Activated B cell treated with CpG ODN at 0.5 μM for 24 hours (primary cell): Measurements from ENCODE around the gene SLIT3. TPM values are rescaled to one million over a fixed set of nuclear protein-coding genes. Genes with fewer than 3 reads are reported as not detected.

Source experiments
- ATAC-seq: fragments of 200-7000 bp; cut with Tn5 transposase; one replicate; pipeline ENCODE4 v1.10.0; 2021; ENCODE audit warnings: low read depth, mild to moderate bottlenecking, moderate library complexity
- CTCF ChIA-PET: fragments of 350-600 bp; sonication (Branson Sonifier 250); formaldehyde crosslinking; loops from one replicate; lab custom pipeline; 2021; ENCODE audit warnings: antibody characterized with exemption; lab: Charles Lee
- POLR2A ChIA-PET: fragments of 350-600 bp; sonication (Branson Sonifier 250); formaldehyde crosslinking; loops from one replicate; lab custom pipeline; 2021; ENCODE audit warnings: antibody characterized with exemption; lab: Charles Lee
- DNase-seq: peaks from one replicate; pipeline ENCODE4 v3.0.0; 2022
- H3K27ac Mint-ChIP-seq: one replicate; pipeline ENCODE4 v1.8.0; 2020; ENCODE audit warnings: mixed read lengths
- H3K27me3 Mint-ChIP-seq: one replicate; pipeline ENCODE4 v1.8.0; 2021; ENCODE audit warnings: mixed read lengths
- H3K36me3 Mint-ChIP-seq: one replicate; pipeline ENCODE4 v1.8.0; 2021; ENCODE audit warnings: low read depth, mixed read lengths
- H3K4me1 Mint-ChIP-seq: one replicate; pipeline ENCODE4 v1.8.0; 2021; ENCODE audit warnings: mixed read lengths
- H3K4me3 Mint-ChIP-seq: one replicate; pipeline ENCODE4 v1.8.0; 2020; ENCODE audit warnings: mild to moderate bottlenecking, mixed read lengths
- H3K9me3 Mint-ChIP-seq: one replicate; pipeline ENCODE4 v1.8.0; 2020; ENCODE audit warnings: mixed read lengths
- CTCF ChIP-seq: fragments of 200-600 bp; IDR thresholded peaks from one replicate; pipeline ENCODE4 v1.8.0; 2022; ENCODE audit warnings: antibody characterized with exemption, mild to moderate bottlenecking
- intact Hi-C: fragments of 100-400 bp; cut with micrococcal nuclease; formaldehyde crosslinking; loops from one replicate; pipeline ENCODE4 v1.15.1; 2024
- total RNA-seq: library from RNA; stranded (reverse); gene quantifications from 2 replicates; pipeline ENCODE4 v1.2.3, GENCODE V29; 2022

The SLIT3 gene
- total RNA-seq, 1 donor from 2014 or later = not detected

GRCh38 chr5:168990679-168991078, 310.3 kb downstream of the SLIT3 start:
- Mint-ChIP-seq H3K27ac (no peak overlapping the region), H3K4me3 (no peak overlapping the region), H3K27me3 (peaks cover 14% of the 10 kb centered on the region), H3K4me1 (no peaks in the 10 kb centered on the region), H3K36me3 (no peaks in the 10 kb centered on the region), H3K9me3 (no peaks in the 10 kb centered on the region)
- ChIA-PET CTCF (interaction anchor here (1.1 kb wide), 1 partner anchor 14 kb away, joined by 4 read pairs; no protein-coding TSS in a partner anchor), POLR2A (no interaction called here)
- TF ChIP-seq CTCF = no peak
- DNase-seq (no peak), ATAC-seq (no peak)
- intact Hi-C loops = no loop called here

GRCh38 chr5:168989731-168990505, 311.0 kb downstream of the SLIT3 start:
- DNase-seq (no peak), ATAC-seq (no peak)
- intact Hi-C loops = no loop called here
- Mint-ChIP-seq H3K4me3 (no peak overlapping the region), H3K27ac (no peak overlapping the region), H3K27me3 (peaks cover 12% of the 10 kb centered on the region), H3K9me3 (no peaks in the 10 kb centered on the region), H3K36me3 (no peaks in the 10 kb centered on the region), H3K4me1 (no peaks in the 10 kb centered on the region)
- CTCF ChIA-PET = interaction anchor here (2.9 kb wide), 1 partner anchor 591 kb away, joined by 11 read pairs; no protein-coding TSS in a partner anchor
- POLR2A ChIA-PET = no interaction called here
- TF ChIP-seq CTCF = no peak

GRCh38 chr5:168988699-168989098, 312.2 kb downstream of the SLIT3 start:
- POLR2A ChIA-PET = no interaction called here
- Mint-ChIP-seq H3K36me3 (no peaks in the 10 kb centered on the region), H3K4me3 (no peak overlapping the region), H3K27me3 (peaks cover 12% of the 10 kb centered on the region), H3K27ac (no peak overlapping the region), H3K4me1 (no peaks in the 10 kb centered on the region), H3K9me3 (no peaks in the 10 kb centered on the region)
- intact Hi-C loops = no loop called here
- DNase-seq (no peak), ATAC-seq (no peak)
- CTCF ChIA-PET = interaction anchor here (2.9 kb wide), 1 partner anchor 592 kb away, joined by 11 read pairs; no protein-coding TSS in a partner anchor
- no peak for TF ChIP-seq CTCF

GRCh38 chr5:168987543-168988300, 313.2 kb downstream of the SLIT3 start:
- no peak for TF ChIP-seq CTCF
- Mint-ChIP-seq H3K9me3 (no peaks in the 10 kb centered on the region), H3K4me3 (no peak overlapping the region), H3K4me1 (no peaks in the 10 kb centered on the region), H3K36me3 (no peaks in the 10 kb centered on the region), H3K27me3 (peaks cover 12% of the 10 kb centered on the region), H3K27ac (no peak overlapping the region)
- POLR2A ChIA-PET = interaction anchor here (0.6 kb wide), 2 partner anchors 16 to 596 kb away, joined by 3 to 9 read pairs; partner anchors contain the start of gene SPDL1
- intact Hi-C loops = loop anchor here (1.0 kb wide), 1 partner anchor 594 kb away; no protein-coding TSS in a partner anchor
- CTCF ChIA-PET = interaction anchor here (0.8 to 2.9 kb wide), 8 partner anchors 9 to 607 kb away, joined by 3 to 12 read pairs (median 4); partner anchors contain the start of gene SPDL1
- DNase-seq = no peak
- no peak for ATAC-seq

GRCh38 chr5:168985454-168985853, 315.5 kb downstream of the SLIT3 start:
- no peak for TF ChIP-seq CTCF
- ATAC-seq = no peak
- intact Hi-C loops = no loop called here
- Mint-ChIP-seq H3K27ac (no peak overlapping the region), H3K4me3 (no peak overlapping the region), H3K27me3 (peaks cover 12% of the 10 kb centered on the region), H3K9me3 (no peaks in the 10 kb centered on the region), H3K36me3 (no peaks in the 10 kb centered on the region), H3K4me1 (no peaks in the 10 kb centered on the region)
- ChIA-PET POLR2A (no interaction called here), CTCF (interaction anchor here (0.6 kb wide), 1 partner anchor 1475 kb away, joined by 4 read pairs; no protein-coding TSS in a partner anchor)
- no peak for DNase-seq
